HAP-1 (cell line): ENCODE data around the gene SLC13A2.
A peak's percentile ranks its signal among the peaks of the same experiment; 100 is the strongest.
"Not testable (repeated sequence)": the region's sequence is repeated elsewhere in the genome, so short reads cannot be mapped to it uniquely, and the experiment has no call there.

Experiments
- DNase-seq, 2 experiments: peaks; one replicate each; pipeline ENCODE4 v3.0.0-alpha.2; 2016 to 2020; ENCODE audit warnings: low spot score in 2 of 2
- H3K27me3 ChIP-seq: fragments of 250-450 bp; sonication (Bioruptor Pico); 2 replicates; pipeline ENCODE4 v1.5.1; 2020; ENCODE audit warnings: low read depth, mild to moderate bottlenecking, moderate library complexity
- H3K36me3 ChIP-seq: fragments of 250-450 bp; sonication (Bioruptor Pico); replicated peaks from 2 replicates; pipeline ENCODE4 v1.5.1; 2020; ENCODE audit warnings: mild to moderate bottlenecking
- H3K4me1 ChIP-seq: fragments of 250-450 bp; sonication (Bioruptor Pico); 2 replicates; pipeline ENCODE4 v1.5.1; 2020; ENCODE audit warnings: mild to moderate bottlenecking
- H3K4me3 ChIP-seq: fragments of 250-450 bp; sonication (Bioruptor Pico); 2 replicates; pipeline ENCODE4 v1.5.1; 2020; ENCODE audit warnings: mild to moderate bottlenecking, moderate library complexity
- H3K9me3 ChIP-seq: fragments of 250-450 bp; sonication (Bioruptor Pico); 2 replicates; pipeline ENCODE4 v1.5.1; 2020; ENCODE audit warnings: mild to moderate bottlenecking, moderate library complexity
- in situ Hi-C: fragments of 300-500 bp; cut with MboI; formaldehyde crosslinking; loops from 3 replicates; pipeline ENCODE4 v1.14.3; 2020; ENCODE audit warnings: low sequenced_read_pairs, inconsistent platforms, mixed read lengths

Gene SLC13A2

GRCh38 chr17:28473542-28473941, at the start of gene SLC13A2:
Gene SLC13A2 (plus strand): TSS chr17:28473644. CDS start chr17:28473713, 69 bp downstream.
- Histone ChIP-seq H3K4me3 (no peak within 1 kb of the TSS), H3K27me3 (peaks cover 9% of the 10 kb centered on the region), H3K36me3 (no peaks in the 10 kb centered on the region), H3K4me1 (no peaks in the 10 kb centered on the region), H3K9me3 (no peaks in the 10 kb centered on the region)
- DNase-seq = no peak
- in situ Hi-C loops = loop anchor here (5.0 kb wide), 1 partner anchor 51 kb away; no protein-coding TSS in a partner anchor

GRCh38 chr17:28425206-28425605, 48.2 kb upstream of the SLC13A2 start:
- no peak for DNase-seq
- in situ Hi-C loops = no loop called here
- Histone ChIP-seq H3K4me3 (no peak overlapping the region), H3K9me3 (no peaks in the 10 kb centered on the region), H3K27me3 (no peaks in the 10 kb centered on the region), H3K4me1 (no peaks in the 10 kb centered on the region; the same call in 1 of the 2 replicates), H3K36me3 (no peaks in the 10 kb centered on the region)

DNA sequence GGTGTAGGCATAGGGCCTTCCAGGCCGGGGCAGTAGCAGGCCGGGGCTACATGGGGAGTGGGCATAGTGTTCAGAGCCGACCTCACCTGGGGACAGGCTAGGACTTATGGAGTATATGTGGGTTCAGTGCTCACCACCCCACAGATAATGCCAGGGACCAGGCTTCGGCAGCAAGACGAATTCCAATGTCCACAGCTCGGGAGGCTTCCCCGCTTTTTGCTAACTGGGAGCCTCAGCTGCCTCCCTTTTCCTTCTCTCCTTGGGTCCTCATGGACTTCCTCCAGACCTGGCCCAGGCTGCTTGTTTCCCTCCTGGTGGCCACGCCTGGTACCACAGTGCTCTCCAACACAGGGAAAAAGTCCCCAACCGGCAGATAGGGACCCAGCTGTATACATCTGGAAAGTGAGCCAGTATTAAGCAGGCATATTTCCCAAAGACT, 47.3 kb upstream of the SLC13A2 start:
- Histone ChIP-seq H3K4me3 (no peak overlapping the region), H3K4me1 (no peaks in the 10 kb centered on the region; the same call in 1 of the 2 replicates), H3K36me3 (no peaks in the 10 kb centered on the region), H3K9me3 (no peaks in the 10 kb centered on the region), H3K27me3 (0 out of 2 replicates have a peak, but pooled peaks cover 3% of the 10 kb centered on the region)
- DNase-seq = peak in 1 of 2 experiments; percentile 63
- in situ Hi-C loops = no loop called here

DNA sequence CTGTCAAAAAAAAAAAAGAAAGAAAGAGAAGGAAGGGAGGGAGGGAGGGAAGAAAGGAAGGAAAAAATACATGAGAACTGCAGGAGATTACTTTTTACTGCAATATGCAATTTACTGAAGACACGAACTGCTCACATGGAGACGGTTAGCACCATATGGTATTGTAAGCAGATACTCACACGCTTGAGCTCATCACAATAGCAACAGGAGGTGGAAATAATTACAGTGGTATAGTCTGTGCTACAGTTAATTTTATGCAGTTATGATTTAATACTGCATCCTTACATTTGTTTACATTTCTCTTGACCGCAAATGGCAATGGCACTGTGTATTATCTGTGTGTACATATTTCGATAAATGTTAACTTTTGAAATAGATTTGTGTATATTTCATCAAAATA, 46.1 kb upstream of the SLC13A2 start:
- in situ Hi-C loops = no loop called here
- no peak overlapping the region for H3K4me3 ChIP-seq
- no peaks in the 10 kb centered on the region for H3K36me3 ChIP-seq
- DNase-seq = no peak
- no peaks in the 10 kb centered on the region for H3K9me3 ChIP-seq
- H3K27me3 ChIP-seq = peaks cover 13% of the 10 kb centered on the region; the same call in 1 of the 2 replicates
- H3K4me1 ChIP-seq = no peaks in the 10 kb centered on the region; the same call in 1 of the 2 replicates

DNA sequence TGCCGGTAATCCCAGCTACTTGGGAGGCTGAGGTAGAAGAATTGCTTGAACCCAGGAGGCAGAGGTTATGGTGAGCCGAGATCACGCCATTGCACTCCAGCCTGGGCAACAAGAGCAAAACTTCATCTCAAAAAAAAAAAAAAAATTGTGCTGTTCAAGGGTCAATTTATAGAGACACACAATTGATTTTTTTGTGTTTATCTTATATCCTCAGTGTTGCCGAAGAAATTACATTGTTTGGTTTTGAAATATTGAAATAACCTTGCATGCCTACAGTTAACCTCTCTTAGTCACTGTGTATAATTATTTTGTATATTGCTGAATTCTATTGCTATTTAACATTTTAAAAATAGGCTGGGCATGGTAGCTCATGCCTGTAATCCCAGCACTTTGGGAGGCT, 45.5 kb upstream of the SLC13A2 start:
- peaks cover 13% of the 10 kb centered on the region; the same call in 1 of the 2 replicates for H3K27me3 ChIP-seq
- H3K36me3 ChIP-seq, H3K4me3 ChIP-seq, DNase-seq, H3K4me1 ChIP-seq, H3K9me3 ChIP-seq, in situ Hi-C loops: not testable (repeated sequence)

GRCh38 chr17:28433721-28434120, 39.7 kb upstream of the SLC13A2 start:
- H3K27me3 ChIP-seq = peaks cover 21% of the 10 kb centered on the region
- no peaks in the 10 kb centered on the region for H3K36me3 ChIP-seq
- H3K4me1 ChIP-seq = no peaks in the 10 kb centered on the region; the same call in 1 of the 2 replicates
- no peak for DNase-seq
- H3K9me3 ChIP-seq = no peaks in the 10 kb centered on the region
- H3K4me3 ChIP-seq = no peak overlapping the region
- in situ Hi-C loops = no loop called here

DNA sequence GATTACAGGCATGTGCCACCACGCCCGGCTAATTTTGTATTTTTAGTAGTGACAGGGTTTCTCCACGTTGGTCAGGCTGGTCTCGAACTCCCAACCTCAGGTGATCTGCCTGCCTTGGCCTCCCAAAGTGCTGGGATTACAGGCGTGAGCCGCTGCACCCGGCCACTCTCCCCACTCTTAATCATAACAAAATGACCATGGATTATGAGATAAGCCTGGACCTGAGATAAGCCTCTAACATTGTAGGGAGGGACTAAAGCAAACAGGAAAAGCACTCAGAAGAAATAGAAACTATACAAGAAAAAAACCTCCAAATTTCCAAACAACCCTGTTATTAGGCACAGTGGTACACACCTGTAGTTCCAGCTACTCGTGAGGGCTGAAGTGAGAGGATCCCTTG, 39.1 kb upstream of the SLC13A2 start:
- H3K36me3 ChIP-seq, DNase-seq, in situ Hi-C loops, H3K9me3 ChIP-seq, H3K4me1 ChIP-seq, H3K4me3 ChIP-seq: not testable (repeated sequence)
- H3K27me3 ChIP-seq = peaks cover 21% of the 10 kb centered on the region

DNA sequence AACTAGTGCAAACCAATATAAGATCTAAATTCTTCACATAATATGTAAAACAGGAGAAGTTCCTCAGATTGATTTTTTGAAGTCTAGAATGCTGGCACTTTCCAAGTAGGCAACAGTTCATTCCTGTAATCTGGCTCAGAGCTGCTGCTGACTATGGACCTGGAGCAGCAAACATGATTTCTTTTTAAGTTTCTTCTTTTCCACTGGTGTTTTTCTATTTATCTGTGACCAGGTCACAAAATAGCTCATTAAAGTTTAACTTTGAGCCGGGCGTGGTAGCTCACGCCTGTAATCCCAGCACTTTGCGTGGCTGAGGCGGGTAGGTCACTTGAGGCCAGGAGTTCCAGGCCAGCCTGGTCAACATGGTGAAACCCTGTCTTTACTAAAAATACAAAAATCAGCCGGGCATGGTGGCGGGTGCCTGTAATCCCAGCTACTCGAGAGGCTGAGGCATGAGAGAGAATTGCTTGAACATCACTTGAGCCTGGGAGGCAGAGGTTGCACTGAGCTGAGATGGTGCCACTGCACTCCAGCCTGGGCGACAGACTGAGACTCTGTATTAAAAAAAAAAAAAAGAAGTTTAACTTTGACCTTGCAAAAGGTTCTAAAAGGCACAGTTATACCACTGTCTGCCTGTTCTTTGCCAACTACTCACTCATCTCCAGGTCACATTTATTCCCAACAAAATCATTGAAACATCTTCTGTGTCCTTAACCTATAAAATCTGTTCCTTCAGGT, 29.4 kb upstream of the SLC13A2 start:
- Histone ChIP-seq H3K4me1 (no peaks in the 10 kb centered on the region), H3K9me3 (no peaks in the 10 kb centered on the region), H3K27me3 (peaks cover 10% of the 10 kb centered on the region), H3K36me3 (no peaks in the 10 kb centered on the region), H3K4me3 (no peak overlapping the region)
- in situ Hi-C loops = no loop called here
- no peak for DNase-seq

DNA sequence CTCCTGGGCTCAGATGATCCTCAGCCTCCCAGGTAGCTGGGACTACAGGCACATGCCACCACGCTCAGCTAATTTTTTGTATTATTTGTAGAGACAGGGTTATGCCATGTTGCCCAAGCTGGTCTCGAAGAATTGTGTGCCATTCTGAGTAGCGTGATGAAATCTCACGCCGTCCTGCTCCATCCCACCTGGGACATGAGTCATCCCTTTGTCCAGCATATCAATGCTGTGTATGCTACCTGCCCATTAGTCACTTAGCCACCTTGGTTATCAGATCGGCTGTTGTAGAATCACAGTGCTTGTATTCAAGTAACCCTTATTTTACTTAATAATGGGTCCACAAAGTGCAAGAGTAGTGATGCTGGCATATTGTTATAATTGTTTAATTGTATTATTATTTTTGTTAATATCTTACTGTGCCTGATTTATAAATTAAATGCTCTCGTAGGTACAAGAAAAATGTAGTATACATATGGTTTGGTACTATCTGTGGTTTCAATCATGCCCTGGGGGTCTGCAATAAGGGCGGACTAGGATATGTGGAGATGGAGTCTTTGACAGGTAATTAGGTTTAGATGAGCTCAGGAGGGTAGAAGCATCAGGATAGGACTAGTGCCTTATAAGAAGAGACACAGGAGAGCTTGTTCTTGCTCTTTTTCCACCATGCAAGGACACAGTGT, 26.6 kb upstream of the SLC13A2 start:
- in situ Hi-C loops = no loop called here
- H3K27me3 ChIP-seq = peaks cover 12% of the 10 kb centered on the region
- H3K36me3 ChIP-seq = no peaks in the 10 kb centered on the region
- DNase-seq = no peak
- H3K4me1 ChIP-seq = peaks cover 3% of the 10 kb centered on the region; the same call in 1 of the 2 replicates
- H3K4me3 ChIP-seq = no peak overlapping the region
- H3K9me3 ChIP-seq = no peaks in the 10 kb centered on the region

- in situ Hi-C loops = no loop called here
- no peak for DNase-seq
- Histone ChIP-seq H3K9me3 (no peaks in the 10 kb centered on the region), H3K4me1 (peaks cover 3% of the 10 kb centered on the region; the same call in 1 of the 2 replicates), H3K4me3 (no peak overlapping the region), H3K36me3 (no peaks in the 10 kb centered on the region), H3K27me3 (peaks cover 12% of the 10 kb centered on the region)
These were observed 26.1 kb upstream of the SLC13A2 start for GRCh38 chr17:28447396-28447760.

GRCh38 chr17:28449859-28450258, 23.6 kb upstream of the SLC13A2 start:
- H3K4me1 ChIP-seq = peaks cover 3% of the 10 kb centered on the region; the same call in 1 of the 2 replicates
- H3K9me3 ChIP-seq = no peaks in the 10 kb centered on the region
- no peak overlapping the region for H3K4me3 ChIP-seq
- DNase-seq = no peak
- peaks cover 10% of the 10 kb centered on the region for H3K27me3 ChIP-seq
- in situ Hi-C loops = no loop called here
- H3K36me3 ChIP-seq = no peaks in the 10 kb centered on the region

DNA sequence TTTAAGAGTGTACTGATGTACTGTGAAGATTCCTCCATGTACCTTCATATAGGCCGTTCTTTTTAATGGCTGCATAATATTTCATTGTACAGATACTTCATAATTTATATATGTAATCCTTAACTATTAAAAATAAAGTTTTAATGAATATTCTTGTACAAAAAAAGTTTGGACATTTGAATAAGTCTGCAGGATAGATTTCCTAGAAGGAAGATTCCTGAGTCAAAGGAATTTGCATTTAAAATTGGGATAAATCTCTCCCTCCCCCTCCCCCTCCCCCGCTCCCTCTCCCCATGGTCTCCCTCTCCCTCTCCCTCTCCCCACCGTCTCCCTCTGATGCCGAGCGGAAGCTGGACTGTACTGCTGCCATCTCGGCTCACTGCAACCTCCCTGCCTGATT, 15.6 kb upstream of the SLC13A2 start:
- in situ Hi-C loops = no loop called here
- no peak for DNase-seq
- Histone ChIP-seq H3K4me1 (no peaks in the 10 kb centered on the region), H3K36me3 (no peaks in the 10 kb centered on the region), H3K9me3 (no peaks in the 10 kb centered on the region), H3K27me3 (no peaks in the 10 kb centered on the region), H3K4me3 (no peak overlapping the region)

DNA sequence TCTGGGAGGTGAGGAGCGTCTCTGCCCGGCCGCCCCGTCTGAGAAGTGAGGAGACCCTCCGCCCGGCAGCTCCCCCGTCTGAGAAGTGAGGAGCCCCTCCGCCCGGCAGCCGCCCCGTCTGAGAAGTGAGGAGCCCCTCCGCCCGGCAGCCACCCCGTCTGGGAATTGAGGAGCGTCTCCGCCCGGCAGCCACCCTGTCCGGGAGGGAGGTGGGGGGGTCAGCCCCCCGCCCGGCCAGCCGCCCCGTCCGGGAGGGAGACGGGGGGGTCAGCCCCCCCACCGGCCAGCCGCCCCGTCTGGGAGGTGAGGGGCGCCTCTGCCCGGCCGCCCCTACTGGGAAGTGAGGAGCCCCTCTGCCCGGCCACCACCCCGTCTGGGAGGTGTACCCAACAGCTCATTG, 14.6 kb upstream of the SLC13A2 start:
- H3K4me3 ChIP-seq, in situ Hi-C loops, H3K4me1 ChIP-seq, H3K9me3 ChIP-seq, DNase-seq, H3K36me3 ChIP-seq, H3K27me3 ChIP-seq: not testable (repeated sequence)

DNA sequence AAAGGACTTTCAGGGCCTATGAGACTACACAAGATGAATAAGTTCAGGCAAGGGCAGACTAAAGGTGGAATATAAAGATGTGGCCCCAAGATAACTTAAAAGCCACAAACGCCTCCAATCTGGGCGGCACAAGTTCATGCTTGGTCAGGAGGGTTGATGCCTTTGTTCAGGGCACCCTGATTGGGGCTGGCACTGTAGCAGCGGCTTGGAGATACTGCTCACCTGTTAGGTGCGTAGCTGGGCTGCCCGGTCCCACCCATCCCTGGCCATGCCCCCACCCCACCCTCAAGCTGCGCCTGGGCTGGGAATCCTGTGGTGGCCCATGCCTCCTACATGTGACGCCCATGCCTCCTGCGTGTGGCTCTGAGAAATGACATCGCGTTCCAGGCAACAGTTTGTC, 12.5 kb upstream of the SLC13A2 start:
- H3K4me1 ChIP-seq = no peaks in the 10 kb centered on the region
- no peak for DNase-seq
- no peaks in the 10 kb centered on the region for H3K9me3 ChIP-seq
- H3K36me3 ChIP-seq = no peaks in the 10 kb centered on the region
- peaks cover 5% of the 10 kb centered on the region; the same call in 1 of the 2 replicates for H3K27me3 ChIP-seq
- in situ Hi-C loops = no loop called here
- H3K4me3 ChIP-seq = no peak overlapping the region
